ENCODE results near the gene USP25.
A peak's percentile ranks its signal among the peaks of the same experiment; 100 is the strongest.

USP25 gene, protein sequence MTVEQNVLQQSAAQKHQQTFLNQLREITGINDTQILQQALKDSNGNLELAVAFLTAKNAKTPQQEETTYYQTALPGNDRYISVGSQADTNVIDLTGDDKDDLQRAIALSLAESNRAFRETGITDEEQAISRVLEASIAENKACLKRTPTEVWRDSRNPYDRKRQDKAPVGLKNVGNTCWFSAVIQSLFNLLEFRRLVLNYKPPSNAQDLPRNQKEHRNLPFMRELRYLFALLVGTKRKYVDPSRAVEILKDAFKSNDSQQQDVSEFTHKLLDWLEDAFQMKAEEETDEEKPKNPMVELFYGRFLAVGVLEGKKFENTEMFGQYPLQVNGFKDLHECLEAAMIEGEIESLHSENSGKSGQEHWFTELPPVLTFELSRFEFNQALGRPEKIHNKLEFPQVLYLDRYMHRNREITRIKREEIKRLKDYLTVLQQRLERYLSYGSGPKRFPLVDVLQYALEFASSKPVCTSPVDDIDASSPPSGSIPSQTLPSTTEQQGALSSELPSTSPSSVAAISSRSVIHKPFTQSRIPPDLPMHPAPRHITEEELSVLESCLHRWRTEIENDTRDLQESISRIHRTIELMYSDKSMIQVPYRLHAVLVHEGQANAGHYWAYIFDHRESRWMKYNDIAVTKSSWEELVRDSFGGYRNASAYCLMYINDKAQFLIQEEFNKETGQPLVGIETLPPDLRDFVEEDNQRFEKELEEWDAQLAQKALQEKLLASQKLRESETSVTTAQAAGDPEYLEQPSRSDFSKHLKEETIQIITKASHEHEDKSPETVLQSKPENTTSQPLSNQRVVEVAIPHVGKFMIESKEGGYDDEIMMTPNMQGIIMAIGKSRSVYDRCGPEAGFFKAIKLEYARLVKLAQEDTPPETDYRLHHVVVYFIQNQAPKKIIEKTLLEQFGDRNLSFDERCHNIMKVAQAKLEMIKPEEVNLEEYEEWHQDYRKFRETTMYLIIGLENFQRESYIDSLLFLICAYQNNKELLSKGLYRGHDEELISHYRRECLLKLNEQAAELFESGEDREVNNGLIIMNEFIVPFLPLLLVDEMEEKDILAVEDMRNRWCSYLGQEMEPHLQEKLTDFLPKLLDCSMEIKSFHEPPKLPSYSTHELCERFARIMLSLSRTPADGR

DNA sequence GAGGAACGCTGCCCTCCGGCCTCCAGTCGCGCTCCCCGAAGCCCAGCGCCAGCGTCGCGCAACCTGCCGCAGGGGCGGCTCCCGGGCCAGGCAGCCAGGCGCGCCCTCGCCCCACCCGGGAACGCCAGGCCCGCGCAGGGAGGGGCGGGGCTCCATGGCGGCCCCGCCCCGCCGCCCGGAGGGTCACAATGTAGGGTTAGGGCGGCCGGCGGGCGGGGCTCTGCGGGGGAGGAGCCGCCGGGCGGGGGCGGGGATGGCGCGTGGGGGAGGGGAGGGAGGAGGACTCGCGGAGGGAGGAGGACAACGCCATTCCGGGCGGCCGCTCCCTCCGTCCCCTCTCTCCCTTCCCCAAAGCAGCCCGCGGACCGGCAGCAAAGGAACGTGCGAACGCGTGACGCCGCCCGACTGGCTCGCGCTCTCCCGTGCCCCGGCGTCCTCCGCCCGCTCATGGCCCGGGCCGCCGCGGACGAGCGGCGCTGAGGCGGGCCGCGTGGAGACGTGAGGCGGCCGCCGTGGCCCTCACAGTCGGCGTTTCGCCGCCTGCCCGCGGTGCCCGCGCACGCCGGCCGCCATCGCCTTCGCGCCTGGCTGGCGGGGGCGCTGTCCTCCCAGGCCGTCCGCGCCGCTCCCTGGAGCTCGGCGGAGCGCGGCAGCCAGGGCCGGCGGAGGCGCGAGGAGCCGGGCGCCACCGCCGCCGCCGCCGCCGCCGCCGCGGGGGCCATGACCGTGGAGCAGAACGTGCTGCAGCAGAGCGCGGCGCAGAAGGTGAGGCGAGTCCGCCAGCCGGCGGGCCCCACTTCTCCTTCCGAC is at the start of gene USP25:
Gene USP25, plus strand, starts transcription at position 309 of the 810 bp plus-strand sequence. Its CDS starts 412 bp downstream, at position 721.
- DNase-seq = peak; percentile 84

DNA sequence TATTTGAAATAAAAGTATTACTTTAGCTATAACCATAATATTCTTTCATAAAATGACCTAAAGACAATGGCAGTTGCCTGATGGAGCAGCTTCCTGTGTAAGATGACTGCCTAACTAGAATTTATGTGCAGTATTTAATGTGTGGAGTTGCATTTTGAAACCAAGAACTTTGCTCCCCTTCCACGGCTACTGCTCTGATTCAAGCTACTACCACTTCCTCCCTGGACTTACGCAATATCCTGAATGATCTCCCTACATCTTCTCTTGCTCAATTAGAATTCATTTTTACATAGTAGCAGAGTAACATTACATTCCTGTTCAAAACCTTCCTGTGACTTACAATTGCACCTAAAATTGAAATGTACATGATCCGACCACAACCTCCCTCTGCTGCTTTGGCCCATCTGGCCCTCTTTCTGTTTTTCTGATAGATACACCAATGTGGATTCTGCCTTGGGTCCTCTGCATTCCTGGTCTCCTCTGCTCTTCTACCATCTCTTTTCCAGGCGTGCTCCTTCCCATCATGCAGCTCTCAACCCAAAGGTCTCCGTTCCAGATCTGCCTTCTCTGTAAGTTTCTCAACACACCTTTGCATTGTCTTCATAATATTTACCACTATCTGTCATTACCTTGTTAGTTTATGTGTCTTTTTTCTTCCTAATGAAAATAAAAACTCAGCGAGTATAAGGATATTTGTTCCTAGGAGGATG is 47.4 kb upstream of the USP25 start:
- no peak for DNase-seq

DNA sequence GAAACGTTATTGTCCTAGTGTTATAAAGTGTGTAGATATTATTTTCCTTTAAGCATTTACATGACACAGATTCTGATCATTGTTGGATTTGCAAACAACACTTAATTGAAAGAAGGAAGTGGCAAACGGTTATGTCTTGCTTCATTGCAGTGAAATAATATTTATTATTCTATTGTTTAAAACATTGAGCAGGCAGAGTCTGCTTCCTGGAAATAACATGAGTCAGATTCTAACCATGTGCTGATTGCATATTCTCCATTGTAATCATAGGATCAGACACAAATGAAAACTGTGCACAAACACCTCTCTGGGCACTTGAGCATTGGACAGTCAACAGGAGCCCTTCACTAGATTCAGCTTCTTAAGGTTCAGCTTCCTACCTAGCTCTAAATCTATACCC is 46.8 kb upstream of the USP25 start:
- no peak for DNase-seq

DNA sequence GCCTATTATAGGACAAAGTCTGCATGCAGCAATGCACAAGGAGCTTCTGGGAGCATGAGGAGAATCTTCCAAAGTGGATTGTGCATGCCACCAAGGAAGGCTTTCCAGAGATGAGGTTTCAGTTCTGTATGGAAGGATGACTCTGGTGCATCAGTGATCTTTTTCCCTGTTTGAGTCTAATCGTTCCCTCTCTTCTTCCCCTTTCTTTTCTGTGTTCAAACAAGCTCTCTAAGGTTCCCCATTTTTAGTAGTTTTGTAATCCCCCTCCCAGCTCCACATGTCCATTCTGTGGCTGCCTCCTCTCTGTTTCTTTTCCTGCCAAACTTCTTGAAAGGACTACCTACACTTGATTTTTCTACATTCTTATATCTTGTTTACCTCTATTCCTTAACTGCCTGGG is 43.3 kb upstream of the USP25 start:
- no peak for DNase-seq

DNA sequence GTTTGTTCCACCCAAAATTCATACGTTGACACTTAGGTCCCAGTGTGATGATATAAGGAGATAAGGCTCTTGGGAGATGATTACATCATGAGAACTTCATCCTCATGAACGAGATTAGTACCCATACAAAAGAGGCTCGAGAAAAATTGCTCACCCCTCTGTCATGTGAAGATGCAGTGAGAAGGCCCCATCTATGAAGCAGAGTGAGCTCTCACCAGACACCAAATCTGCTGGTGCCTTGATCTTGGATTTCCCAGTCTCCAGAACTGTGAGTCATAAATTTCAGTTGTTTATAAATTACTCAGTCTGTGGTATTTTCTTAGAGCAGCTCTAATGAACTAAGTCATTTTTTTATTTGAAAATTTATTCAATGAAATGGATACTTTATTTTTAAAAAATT is 42.6 kb upstream of the USP25 start:
- no peak for DNase-seq

DNA sequence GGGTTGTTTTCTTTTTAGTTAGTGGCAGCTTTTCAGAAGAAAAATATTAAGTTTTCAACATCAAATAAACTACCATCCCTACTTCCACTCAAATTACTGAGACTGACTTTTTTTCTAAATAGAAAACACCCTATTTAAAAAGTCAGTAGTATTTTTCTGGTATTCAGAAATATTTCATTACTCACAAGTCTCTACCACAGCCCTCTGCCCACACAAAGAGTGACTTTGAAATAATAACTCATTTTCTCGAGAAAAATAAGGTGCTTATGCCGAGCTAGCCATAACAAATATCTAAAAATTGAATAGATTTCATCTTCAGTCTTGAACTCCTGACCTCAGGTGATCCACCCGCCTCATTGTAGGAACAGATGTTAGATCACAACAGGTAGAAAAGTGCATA is 41.8 kb upstream of the USP25 start:
- no peak for DNase-seq

DNA sequence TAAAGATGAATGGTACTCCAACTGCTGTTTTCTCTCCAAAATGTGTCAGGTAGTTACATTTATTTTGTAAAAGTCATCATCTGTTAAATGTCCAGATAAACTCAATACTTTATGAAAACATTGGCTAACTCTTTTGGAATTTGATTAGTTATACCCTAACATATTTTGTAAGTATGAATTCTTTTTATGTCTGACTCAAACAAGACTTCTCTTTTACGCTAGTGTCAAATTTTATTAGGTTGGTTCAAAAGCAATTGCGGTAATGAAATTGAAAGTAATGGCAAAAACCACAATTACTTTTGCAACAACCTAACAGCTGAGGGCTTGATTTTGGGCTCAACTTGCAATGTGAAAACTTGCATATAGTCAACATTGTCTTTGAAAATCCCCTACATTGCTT is 41.0 kb upstream of the USP25 start:
- no peak for DNase-seq

DNA sequence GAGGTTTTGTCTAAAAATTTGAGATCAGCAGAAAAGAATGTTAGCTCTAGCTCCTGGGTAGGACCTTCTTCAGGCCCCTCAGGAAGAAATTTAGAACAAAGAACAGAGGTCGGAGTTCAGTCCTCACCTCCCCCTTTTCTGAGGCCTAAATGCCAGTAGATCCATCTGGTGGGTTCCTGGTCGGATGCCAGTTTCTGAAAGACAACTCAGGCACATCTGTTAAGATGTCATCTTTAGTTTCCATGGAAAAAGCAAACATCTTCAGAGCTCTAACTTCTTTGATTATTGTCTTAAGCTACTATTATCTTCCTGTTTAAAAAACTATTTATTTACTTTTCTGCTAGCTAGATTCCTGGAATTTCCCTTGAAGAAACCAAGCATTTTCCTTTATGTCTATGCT is 37.1 kb upstream of the USP25 start:
- DNase-seq = no peak

DNA sequence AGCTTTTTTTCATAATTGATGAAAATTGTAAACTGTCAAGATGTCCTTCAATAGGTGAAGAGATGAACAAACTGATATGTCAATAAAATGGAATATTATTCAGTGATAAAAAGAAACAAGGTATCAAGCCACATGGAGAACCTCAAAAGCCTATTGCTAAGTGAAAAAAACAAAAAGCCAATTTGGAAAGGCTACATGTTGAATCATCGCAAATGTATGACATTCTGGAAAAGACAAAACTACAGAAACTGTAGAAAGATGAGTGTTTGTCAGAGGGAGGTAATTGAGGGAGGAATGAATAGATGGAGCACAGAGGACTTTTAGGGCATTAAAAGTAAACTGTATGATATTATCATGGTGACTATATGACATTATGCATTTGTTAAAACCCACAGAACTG is 34.5 kb upstream of the USP25 start:
- no peak for DNase-seq

DNA sequence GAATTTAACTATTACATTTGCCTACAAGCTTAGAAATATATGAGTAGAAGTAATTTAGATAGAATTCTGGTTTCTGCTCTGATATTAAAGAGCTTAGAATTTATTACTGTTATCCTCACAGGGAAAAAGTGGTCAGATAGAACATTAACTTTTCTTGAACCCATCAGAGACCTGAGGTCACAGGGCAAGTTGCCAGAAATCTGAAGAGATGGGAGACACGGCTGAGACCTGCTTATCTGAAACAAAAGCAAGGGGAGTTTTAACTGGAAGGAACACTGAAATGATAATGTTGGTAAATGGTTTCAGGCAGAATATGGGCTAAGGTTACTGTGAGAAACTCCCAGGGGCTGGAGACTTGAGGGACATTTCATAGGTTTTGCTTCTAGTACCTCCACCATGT is 28.0 kb upstream of the USP25 start:
- no peak for DNase-seq

DNA sequence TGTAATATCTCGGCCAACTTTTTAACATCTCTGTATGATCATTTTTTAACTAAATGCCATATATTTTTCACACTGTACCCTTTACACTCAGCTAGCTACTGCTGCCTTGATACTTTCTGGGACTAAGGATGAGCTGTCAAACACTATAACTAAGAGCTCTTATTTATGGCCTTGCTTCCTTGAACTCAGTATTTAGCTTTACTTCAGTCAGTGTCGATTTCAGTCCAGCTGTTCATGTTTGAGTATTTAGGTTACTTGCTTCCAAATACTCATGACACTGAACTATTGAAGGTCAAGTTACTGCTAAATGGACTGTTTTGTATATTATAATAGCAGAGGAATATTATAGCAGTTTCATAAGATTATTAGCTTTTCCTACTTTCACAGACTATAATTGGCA is 25.9 kb upstream of the USP25 start:
- no peak for DNase-seq

DNA sequence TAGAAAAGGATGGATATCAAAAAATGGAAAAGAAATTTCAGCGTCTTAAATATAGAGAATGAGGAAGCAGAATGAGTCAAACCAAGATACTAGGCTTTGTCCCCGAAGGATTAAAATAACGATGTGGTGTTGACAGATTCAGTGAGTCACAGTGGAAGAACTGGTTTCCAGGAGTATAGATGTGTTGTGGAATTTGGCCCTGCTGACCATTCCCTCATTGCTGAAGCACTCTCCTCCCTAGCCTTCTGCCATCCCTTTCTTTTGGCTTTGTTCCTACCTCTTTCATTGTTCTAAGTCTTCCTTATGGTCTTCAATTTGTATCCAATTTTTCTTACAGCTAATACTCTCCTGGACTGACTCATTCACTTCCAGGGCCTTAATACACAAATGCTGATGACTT is 23.1 kb upstream of the USP25 start:
- DNase-seq = no peak

DNA sequence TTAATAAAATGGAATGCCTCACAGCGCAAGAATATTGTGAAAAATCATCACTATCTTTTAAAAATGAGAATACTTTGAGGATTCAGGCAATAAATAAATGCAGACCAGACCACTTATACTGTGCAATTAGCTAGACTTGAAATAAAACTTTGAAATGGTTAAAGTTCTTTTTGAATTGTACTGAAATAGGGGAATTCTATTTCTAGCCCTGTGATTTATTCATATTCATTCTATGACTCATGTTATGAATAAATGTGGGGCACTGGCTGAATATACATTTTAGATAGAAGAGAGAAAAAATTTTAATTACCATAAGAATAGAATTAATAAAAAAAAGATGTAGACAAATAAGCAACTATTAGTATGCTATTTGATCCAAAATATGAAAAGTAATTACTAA is 16.4 kb upstream of the USP25 start:
- DNase-seq = no peak

DNA sequence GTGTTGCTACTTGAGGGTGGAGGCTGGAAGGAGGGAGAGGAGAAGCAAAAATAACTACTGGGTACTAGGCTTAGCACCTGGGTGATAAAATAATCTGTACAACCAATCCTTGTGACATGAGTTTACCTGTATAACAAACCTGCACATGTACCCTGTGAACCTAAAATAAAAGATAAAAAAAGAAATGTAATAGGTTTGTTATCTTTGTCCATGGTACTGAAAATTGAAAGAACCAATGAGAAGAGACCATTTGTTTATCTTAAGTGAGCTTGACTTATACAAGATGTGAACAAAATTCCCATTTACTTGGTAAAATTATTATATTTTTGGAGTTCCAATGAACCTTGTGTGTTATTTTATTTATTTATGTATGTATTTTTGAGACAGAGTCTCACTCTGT is 11.1 kb upstream of the USP25 start:
- no peak for DNase-seq

DNA sequence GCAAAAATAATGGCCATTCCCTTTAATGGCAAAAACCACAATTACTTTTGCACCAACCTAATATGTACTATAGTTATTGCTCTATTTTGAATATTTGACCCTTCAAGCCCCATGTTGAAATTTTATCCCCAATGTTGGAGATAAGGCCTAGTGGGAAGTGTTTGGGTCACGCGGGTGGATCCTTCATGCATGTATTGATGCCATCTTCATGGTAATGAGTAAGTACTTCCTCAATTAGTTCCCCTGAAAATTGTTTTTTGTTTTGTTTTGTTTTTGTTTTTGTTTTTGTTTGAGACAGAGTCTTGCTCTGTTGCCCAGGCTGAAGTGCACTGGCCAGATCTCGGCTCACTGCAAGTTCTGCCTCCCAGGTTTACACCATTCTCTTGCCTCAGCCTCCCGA is 9.8 kb upstream of the USP25 start:
- DNase-seq = no peak

DNA sequence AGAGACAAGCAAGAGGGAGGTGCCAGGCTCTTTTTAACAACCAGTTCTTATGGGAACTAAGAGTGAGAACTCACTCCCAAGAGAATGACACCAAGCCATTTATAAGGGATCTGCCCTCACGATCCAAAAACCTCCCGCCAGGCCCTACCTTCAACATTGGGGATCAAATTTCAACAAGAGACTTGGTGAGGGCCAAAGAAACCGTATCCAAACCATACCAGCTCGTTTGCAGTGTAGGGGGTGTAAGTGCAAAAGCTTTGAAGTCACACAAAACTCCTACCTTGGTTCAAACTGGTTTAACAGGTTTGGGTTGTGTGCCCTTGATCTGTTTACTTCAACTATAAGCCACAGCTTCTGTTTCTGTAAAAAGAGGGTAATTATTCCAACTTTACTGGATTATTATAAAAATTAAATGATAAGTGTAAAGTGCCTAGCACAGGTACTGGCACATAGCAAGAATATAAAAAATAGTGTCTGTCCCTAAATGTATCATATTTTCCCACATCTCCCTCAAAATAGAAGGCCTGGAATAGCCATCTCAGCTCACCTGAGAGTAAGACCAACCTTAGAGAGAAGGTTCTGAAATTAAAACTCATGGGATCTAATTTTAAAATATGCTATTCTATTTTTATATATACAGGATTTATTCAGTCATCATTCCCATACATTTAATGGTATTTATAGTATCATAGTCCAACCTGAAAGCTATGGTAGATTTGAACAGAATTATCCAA is 7.0 kb upstream of the USP25 start:
- DNase-seq = no peak

DNA sequence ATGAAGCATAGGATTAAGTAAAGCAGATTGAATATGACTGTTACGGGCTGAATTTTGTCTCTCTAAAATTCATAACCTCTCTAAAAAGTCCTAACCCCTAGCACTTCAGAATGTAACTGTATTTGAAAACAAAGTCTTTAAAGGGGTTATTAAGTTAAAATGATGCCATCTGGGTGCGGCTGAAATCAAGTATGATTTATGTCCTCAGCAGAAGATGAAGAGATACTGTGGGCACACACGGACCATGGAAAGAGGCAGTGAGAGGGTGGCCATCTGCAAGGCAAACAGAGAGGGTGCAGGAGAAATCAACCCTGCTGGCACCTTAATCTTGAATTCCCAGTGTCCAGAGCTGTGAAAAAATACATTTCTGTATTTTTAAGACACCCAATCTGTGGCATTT is 3.8 kb upstream of the USP25 start:
- no peak for DNase-seq

DNA sequence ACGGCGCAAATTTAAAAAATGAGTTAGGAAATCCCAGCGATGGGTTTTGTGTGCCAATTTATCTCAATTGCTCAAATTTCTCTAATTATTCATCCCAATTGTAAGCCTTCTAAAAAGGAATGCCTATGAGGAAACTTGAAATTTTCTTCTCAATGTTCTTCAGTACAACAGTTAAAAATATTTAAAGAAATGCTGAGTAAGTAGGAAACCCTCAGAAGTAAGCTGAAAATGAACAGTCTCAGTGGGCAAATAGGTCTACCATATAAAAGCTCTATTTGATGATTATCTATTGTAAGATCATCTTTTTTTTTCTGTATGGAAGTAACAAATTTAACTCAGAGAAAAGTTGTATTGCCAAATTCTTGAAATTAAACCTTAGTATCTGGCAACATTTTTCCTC is 1.7 kb upstream of the USP25 start:
- DNase-seq = no peak

DNA sequence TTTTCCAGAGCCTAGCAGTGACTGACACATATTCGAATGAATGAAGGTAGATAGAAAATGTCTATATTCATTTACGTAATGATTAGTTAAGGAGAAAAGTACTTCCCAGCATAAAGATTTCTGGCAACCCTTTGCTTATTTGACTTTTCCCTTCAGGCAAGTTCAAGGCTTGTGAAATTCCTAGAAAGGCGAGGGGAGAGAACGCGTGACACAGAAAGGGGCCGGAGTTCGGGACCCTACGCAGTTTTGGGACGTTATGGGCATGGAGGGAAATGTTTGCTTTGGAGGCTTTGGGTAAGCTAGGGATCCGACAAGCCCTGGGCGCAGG is 472 bp upstream of the USP25 start:
- no peak for DNase-seq

DNA sequence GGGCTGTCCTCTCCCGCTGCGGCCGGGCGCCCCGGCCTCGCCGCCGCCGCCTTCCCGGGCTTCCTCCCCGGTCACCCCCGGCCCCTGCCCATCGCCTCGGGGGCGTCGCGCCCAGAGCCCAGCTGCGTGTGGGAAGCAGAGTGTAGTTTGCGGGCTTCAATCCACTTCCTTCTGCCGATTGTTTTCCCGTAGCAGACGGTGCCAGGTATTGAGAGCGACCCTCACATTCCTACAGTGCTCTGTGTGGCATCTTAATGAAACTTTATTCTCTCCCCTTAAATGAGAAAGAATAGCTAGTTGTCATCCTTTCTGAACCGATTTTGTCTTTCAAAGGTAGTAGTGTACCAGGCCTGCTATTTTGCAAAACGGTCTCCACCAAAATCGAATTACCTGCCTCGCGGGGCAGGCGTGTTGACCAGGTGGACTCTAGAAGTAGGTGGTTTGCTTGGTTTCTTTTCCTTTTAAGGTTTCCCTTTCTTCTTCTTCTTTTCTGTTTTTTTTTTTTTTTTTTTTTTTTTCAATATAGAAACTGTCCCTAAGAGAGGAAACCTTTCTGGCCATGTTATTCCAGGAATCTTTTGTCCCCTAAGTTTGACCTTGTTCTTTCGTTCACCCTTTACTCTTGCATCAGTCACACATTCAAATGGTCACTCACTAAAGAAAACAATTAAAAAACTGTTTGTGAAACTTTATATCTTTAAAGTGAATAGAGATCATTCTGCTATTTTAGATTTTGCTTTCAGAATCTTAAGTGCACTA is 881 bp downstream of the USP25 start:
- DNase-seq = no peak

DNA sequence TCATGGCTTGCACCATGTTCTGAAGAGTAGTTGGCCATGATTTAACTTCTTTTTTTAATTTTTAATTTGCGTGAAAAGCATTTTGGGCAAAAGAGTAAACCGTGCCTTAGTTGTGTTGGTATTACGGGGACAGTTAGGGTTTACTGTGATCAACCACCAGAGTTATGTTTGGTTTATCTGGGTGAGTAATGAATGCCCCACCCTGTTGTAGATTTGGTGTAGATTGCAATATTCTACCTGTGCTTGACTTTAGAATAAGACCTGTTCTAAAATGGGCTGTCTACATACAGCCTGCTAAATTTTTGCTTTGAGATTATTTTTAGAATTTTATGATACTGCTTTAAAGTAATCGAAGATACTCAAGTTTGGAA is 1.4 kb downstream of the USP25 start:
- DNase-seq = no peak

Data from NCI-H1105 treated with DMSO at 0.1 percent for 48 hours (cell line).